HG02571 (cell line): ENCODE measurements around the gene MLH1.

Source experiments
- ATAC-seq: cut with Tn5 transposase; IDR thresholded peaks from one replicate; pipeline ENCODE4 v1.9.1; 2021; ENCODE audit warnings: mild to moderate bottlenecking, moderate library complexity; ENCODE audit not compliant: unreplicated experiment

The MLH1 gene

GRCh38 chr3:37087870-37088269 is 94.6 kb downstream of the MLH1 start:
- no peak for ATAC-seq

DNA sequence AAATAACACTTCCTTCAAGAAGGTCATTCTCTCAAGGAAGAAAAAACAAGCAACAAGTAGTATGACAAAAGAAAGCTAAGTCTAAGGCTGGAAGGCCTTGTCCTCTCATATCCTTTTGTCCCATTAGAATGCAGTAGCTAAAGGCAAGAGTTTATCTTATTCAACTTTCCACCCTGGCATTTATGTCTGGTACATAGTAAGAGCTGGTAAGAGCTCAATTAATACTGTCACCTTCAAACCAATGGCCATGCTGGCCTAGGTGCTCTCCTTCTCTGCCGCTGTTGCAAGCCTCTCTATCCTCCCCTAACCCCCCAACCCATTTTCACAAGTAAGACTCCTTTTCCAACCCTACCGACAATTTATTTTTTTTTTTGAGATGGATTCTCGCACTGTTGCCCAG is 99.2 kb downstream of the MLH1 start:
- ATAC-seq: no peak

DNA sequence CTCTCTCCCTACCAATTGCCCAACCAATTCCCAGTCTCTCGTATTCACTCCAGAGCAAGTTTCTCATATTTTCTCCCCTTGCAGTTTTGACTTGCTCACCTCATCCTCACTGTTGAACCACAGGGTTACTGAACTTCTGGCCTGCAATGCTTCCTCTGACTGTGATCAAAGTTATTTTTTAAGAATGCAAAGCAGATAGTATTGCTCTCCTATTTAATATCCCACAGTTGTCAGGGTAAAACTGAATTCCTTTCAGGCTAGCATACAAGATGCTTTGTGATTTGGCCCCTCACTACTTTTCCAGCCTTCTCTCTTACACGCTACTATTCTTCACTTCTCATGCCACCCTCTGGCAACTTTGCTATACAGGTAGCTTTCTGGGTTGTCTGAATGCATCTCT is 100.2 kb downstream of the MLH1 start:
- ATAC-seq: no peak

DNA sequence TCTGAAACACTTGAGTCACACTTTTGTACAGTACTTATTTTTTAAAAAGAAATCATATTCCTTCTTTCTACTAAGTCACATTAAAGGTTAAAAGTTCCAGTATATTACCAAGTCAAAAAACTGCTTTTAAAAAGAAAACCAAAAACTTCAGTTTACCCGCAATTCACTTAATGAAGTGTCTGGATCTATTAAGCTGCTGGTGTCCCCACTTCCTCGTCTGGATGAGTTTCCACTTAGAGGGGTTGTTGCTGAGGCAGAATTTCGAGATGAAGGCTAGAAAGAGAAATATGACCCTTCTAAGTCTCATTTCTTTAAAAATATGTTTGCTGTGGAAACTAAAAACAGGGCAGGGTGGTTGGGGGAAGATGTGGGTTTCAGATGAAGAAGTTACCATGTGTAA is 101.3 kb downstream of the MLH1 start:
- ATAC-seq: no peak

GRCh38 chr3:37096288-37096687 is 103.0 kb downstream of the MLH1 start:
- ATAC-seq: no peak

- ATAC-seq: no peak
These were observed 103.7 kb downstream of the MLH1 start for GRCh38 chr3:37096975-37097374.

GRCh38 chr3:37097776-37098175 is 104.5 kb downstream of the MLH1 start:
- no peak for ATAC-seq

GRCh38 chr3:37098884-37099283 is 105.6 kb downstream of the MLH1 start:
- no peak for ATAC-seq

DNA sequence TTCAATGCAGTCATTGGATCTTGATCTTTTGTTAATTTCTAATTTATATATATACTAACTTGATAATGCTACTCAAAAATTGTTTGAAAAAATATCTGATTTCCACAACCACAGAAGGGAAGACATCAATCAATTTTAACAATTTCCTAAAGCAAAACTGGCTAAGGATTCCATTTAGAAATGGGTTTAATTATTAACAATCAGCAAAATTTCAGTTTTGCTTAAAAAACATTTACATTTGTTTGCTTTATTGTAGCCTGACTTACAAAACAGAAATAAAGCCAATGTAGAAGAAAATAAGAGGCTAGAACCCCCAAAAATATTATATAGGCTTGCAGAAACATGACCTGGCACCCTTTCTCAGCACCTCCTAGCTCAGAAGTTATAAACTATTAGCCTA is 106.2 kb downstream of the MLH1 start:
- ATAC-seq: no peak

- ATAC-seq: no peak
These were observed 107.1 kb downstream of the MLH1 start for GRCh38 chr3:37100411-37100810.
